Caco-2 (cell line): ENCODE results near the gene NTN5. TPM values are rescaled to one million over a fixed set of nuclear protein-coding genes. Genes with fewer than 3 reads are reported as not detected.

Experiments
- BruUV-seq: library from RNA; stranded (reverse); fragments of 400-500 nt; replicated peaks from 2 replicates; lab custom pipeline; 2021; lab: Mats Ljungman, UMichigan
- CTCF ChIA-PET: fragments of 300-600 bp; sonication (Branson Sonifier 250); formaldehyde crosslinking; loops from one replicate; lab custom pipeline; 2022; ENCODE audit warnings: antibody characterized with exemption; lab: Charles Lee
- POLR2A ChIA-PET: fragments of 300-600 bp; sonication (Branson Sonifier 250); formaldehyde crosslinking; loops from one replicate; lab custom pipeline; 2022; ENCODE audit warnings: antibody characterized with exemption; lab: Charles Lee
- DNase-seq, 2 experiments: peaks; one replicate each; pipeline versions ENCODE4 v3.0.0 to v3.0.0-alpha.2; 2020 to 2022
- H3K27me3 ChIP-seq: replicated peaks from 2 replicates; pipeline ENCODE4 v1.6.0; 2011; ENCODE audit warnings: low read length; ENCODE audit not compliant: control insufficient read depth, insufficient read depth
- H3K36me3 ChIP-seq: 2 replicates; pipeline ENCODE4 v1.5.1; 2011; ENCODE audit warnings: low read length; ENCODE audit not compliant: control insufficient read depth, insufficient read depth
- H3K4me1 ChIP-seq: fragments of 250-450 bp; sonication (Bioruptor Pico); 2 replicates; pipeline ENCODE4 v1.5.1; 2020; ENCODE audit warnings: mild to moderate bottlenecking
- H3K4me3 ChIP-seq: 2 replicates; pipeline ENCODE4 v1.5.1; 2011; ENCODE audit warnings: low read depth, mild to moderate bottlenecking, control low read depth, low read length
- H3K9me3 ChIP-seq: fragments of 250-450 bp; sonication (Bioruptor Pico); 2 replicates; pipeline ENCODE4 v1.5.1; 2020; ENCODE audit warnings: mild to moderate bottlenecking, moderate library complexity
- H3K27ac Mint-ChIP-seq: one replicate; pipeline ENCODE4 v1.8.0; 2022; ENCODE audit warnings: mixed read lengths; ENCODE audit not compliant: unreplicated experiment
- H3K27me3 Mint-ChIP-seq: one replicate; pipeline ENCODE4 v1.8.0; 2022; ENCODE audit warnings: mixed read lengths; ENCODE audit not compliant: insufficient read depth, unreplicated experiment
- H3K36me3 Mint-ChIP-seq: one replicate; pipeline ENCODE4 v1.8.0; 2022; ENCODE audit warnings: mild to moderate bottlenecking, mixed read lengths; ENCODE audit not compliant: insufficient read depth, unreplicated experiment
- H3K4me1 Mint-ChIP-seq: one replicate; pipeline ENCODE4 v1.8.0; 2022; ENCODE audit warnings: low read depth, mixed read lengths; ENCODE audit not compliant: unreplicated experiment
- H3K4me3 Mint-ChIP-seq: one replicate; pipeline ENCODE4 v1.8.0; 2022; ENCODE audit warnings: mild to moderate bottlenecking, moderate library complexity, mixed read lengths; ENCODE audit not compliant: unreplicated experiment
- H3K9me3 Mint-ChIP-seq: one replicate; pipeline ENCODE4 v1.8.0; 2022; ENCODE audit warnings: mixed read lengths; ENCODE audit not compliant: unreplicated experiment
- intact Hi-C: fragments of 100-400 bp; cut with micrococcal nuclease; formaldehyde crosslinking; loops from one replicate; pipeline ENCODE4 v1.10.0; 2022; ENCODE audit not compliant: unreplicated experiment
- total RNA-seq: library from RNA; stranded (reverse); gene quantifications from 2 replicates; pipeline ENCODE4 v1.2.3, GENCODE V29; 2022
- TF ChIP-seq, protein P1 (sequence below), 2 experiments: fragments of 200-600 bp in 1 of 2; IDR thresholded peaks; 1 replicate in 1 of 2; 2 replicates in 1 of 2; pipeline versions ENCODE4 v1.5.1 to v1.8.0; 2011 to 2022; ENCODE audit warnings: antibody characterized with exemption in 1 of 2, control low read depth in 1 of 2, inconsistent platforms in 1 of 2, low read depth in 1 of 2, low read length in 1 of 2, mild to moderate bottlenecking in 1 of 2, moderate library complexity in 1 of 2; ENCODE audit not compliant: insufficient read depth in 1 of 2, severe bottlenecking in 1 of 2, unreplicated experiment in 1 of 2

NTN5 gene
- total RNA-seq, 1 experiment from 2014 or later, result 0.34 TPM

DNA sequence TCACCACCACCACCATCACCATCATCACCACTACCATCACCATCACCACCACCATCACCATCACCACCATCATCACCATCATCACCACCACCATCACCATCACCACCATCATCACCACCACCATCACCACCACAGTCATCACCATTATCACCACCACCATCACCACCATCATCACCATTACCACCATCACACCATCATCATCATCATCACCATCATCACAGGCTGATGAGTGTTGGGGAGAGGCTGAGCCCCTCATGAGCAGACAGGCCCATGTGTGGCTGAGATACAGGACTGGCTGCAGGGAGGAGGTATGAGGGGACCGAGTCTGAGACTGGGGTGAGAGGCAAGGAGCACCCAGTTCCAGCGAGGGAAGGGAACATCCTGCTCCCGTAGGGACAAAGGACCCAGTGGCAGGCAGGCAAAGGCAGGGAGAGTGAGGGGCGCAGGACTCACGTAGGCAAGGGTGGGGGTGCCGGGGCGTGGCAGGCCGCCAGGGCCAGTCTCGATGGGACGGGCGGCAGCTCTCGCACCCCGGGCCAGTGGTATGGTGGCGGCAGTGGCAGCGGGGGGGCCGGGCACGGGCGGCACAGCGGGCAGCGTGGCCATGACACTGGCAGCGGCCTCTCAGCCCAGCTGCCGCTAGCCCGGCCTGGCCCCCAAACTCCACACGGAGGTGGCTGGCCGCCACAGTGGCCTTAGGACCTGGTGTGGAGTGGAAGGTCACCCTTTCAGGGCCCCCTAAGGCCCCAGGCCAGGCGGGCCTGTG lies 2.7 kb downstream of the NTN5 start:
- no peak overlapping the region for H3K27ac Mint-ChIP-seq
- Histone ChIP-seq H3K27me3 (no peaks in the 10 kb centered on the region), H3K4me3 (no peak overlapping the region), H3K36me3 (no peaks in the 10 kb centered on the region), H3K9me3 (no peaks in the 10 kb centered on the region), H3K4me1 (peaks cover 16% of the 10 kb centered on the region)
- BruUV-seq, result no TSS peak
- peaks cover 11% of the 10 kb centered on the region for H3K9me3 Mint-ChIP-seq
- DNase-seq, result no peak
- H3K4me3 Mint-ChIP-seq, result no peak overlapping the region
- peaks cover 7% of the 10 kb centered on the region for H3K4me1 Mint-ChIP-seq
- no peaks in the 10 kb centered on the region for H3K27me3 Mint-ChIP-seq
- ChIA-PET POLR2A (no interaction called here), CTCF (no interaction called here)
- intact Hi-C loops, result no loop called here
- H3K36me3 Mint-ChIP-seq, result no peaks in the 10 kb centered on the region
- TF ChIP-seq, protein P1, sequence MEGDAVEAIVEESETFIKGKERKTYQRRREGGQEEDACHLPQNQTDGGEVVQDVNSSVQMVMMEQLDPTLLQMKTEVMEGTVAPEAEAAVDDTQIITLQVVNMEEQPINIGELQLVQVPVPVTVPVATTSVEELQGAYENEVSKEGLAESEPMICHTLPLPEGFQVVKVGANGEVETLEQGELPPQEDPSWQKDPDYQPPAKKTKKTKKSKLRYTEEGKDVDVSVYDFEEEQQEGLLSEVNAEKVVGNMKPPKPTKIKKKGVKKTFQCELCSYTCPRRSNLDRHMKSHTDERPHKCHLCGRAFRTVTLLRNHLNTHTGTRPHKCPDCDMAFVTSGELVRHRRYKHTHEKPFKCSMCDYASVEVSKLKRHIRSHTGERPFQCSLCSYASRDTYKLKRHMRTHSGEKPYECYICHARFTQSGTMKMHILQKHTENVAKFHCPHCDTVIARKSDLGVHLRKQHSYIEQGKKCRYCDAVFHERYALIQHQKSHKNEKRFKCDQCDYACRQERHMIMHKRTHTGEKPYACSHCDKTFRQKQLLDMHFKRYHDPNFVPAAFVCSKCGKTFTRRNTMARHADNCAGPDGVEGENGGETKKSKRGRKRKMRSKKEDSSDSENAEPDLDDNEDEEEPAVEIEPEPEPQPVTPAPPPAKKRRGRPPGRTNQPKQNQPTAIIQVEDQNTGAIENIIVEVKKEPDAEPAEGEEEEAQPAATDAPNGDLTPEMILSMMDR (IDR thresholded peaks at IDR 0.05; ENCODE audit: insufficient read depth in 1 of 2, low read depth in 1 of 2, low read length in 1 of 2, severe bottlenecking in 1 of 2, unreplicated experiment in 1 of 2), result no peak

DNA sequence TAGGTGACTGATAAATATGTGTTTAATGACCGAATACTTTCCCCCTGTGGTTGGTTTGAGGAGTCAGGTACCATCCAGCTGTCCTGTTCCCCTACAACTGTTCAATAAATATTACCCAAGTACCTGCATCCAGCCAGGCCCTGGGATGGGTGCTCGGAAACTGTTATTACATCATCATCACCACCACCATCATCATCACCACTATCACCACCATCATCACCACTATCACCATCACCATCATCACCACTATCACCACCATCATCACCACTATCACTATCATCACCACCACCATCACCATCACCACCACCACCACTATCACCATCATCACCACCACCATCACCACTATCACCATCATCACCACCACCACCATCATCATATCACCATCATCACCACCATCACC lies 4.1 kb downstream of the NTN5 start:
- ChIA-PET POLR2A (no interaction called here), CTCF (no interaction called here)
- no peaks in the 10 kb centered on the region for H3K36me3 Mint-ChIP-seq
- BruUV-seq, result no TSS peak
- intact Hi-C loops, result no loop called here
- TF ChIP-seq, protein P1 (IDR thresholded peaks at IDR 0.05; ENCODE audit: insufficient read depth in 1 of 2, low read depth in 1 of 2, low read length in 1 of 2, severe bottlenecking in 1 of 2, unreplicated experiment in 1 of 2), result no peak
- H3K4me3 Mint-ChIP-seq, result no peak overlapping the region
- Histone ChIP-seq H3K9me3 (no peaks in the 10 kb centered on the region), H3K4me1 (peaks cover 16% of the 10 kb centered on the region), H3K27me3 (no peaks in the 10 kb centered on the region), H3K4me3 (no peak overlapping the region), H3K36me3 (no peaks in the 10 kb centered on the region)
- no peaks in the 10 kb centered on the region for H3K27me3 Mint-ChIP-seq
- peaks cover 11% of the 10 kb centered on the region for H3K9me3 Mint-ChIP-seq
- H3K4me1 Mint-ChIP-seq, result peaks cover 7% of the 10 kb centered on the region
- H3K27ac Mint-ChIP-seq, result no peak overlapping the region
- no peak for DNase-seq

DNA sequence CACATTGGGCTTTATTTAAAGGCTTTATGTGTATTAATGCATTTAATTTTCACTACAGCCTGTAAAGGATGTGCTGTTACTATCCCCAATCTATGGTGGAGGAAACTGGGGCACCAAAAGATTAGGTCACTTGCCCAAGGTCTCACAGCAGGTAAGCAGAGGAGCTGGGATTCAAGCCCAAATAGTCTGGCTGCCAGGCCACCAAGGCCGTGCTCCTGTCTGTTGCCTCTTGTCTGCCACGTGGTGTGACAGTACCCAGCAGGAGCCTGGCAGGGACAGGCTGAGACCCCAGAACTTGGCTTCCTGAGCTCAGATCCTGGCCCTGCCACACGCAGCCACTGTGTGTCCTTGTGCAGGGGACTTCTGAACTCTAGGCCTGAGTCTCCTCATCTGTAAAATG lies 4.5 kb downstream of the NTN5 start:
- intact Hi-C loops, result no loop called here
- TF ChIP-seq, protein P1 (IDR thresholded peaks at IDR 0.05; ENCODE audit: insufficient read depth in 1 of 2, low read depth in 1 of 2, low read length in 1 of 2, severe bottlenecking in 1 of 2, unreplicated experiment in 1 of 2), result no peak
- POLR2A ChIA-PET, result no interaction called here

More for the DNA sequence above, 4.5 kb downstream of the NTN5 start:
- H3K36me3 Mint-ChIP-seq, result no peaks in the 10 kb centered on the region
- H3K4me1 Mint-ChIP-seq, result peaks cover 7% of the 10 kb centered on the region
- H3K9me3 ChIP-seq, result no peaks in the 10 kb centered on the region
- H3K4me3 ChIP-seq, result no peak overlapping the region
- H3K9me3 Mint-ChIP-seq, result peaks cover 11% of the 10 kb centered on the region
- CTCF ChIA-PET, result no interaction called here
- no peak overlapping the region for H3K4me3 Mint-ChIP-seq
- BruUV-seq, result no TSS peak
- no peak overlapping the region for H3K27ac Mint-ChIP-seq
- H3K4me1 ChIP-seq, result peaks cover 16% of the 10 kb centered on the region
- no peaks in the 10 kb centered on the region for H3K27me3 ChIP-seq
- no peak for DNase-seq
- no peaks in the 10 kb centered on the region for H3K27me3 Mint-ChIP-seq
- no peaks in the 10 kb centered on the region for H3K36me3 ChIP-seq
